Endodermal cell (in vitro differentiated cells): ENCODE measurements around the gene YTHDF2. TPM values are rescaled to one million over a fixed set of nuclear protein-coding genes. Genes with fewer than 3 reads are reported as not detected.

ENCODE experiments used
- DNase-seq: peaks from one replicate; pipeline ENCODE4 v3.0.0-alpha.2; 2017
- H3K27ac ChIP-seq: 2 replicates; pipeline ENCODE4 v1.5.1; 2013; ENCODE audit warnings: mild to moderate bottlenecking, low read depth, low read length, moderate library complexity
- H3K27me3 ChIP-seq: 2 replicates; pipeline ENCODE4 v1.6.1; 2013; ENCODE audit warnings: mild to moderate bottlenecking, low read length, moderate library complexity; ENCODE audit not compliant: insufficient read depth, control insufficient read depth, poor library complexity, severe bottlenecking
- H3K36me3 ChIP-seq: 2 replicates; pipeline ENCODE4 v1.7.0; 2013; ENCODE audit warnings: mild to moderate bottlenecking, low read length, moderate library complexity; ENCODE audit not compliant: control insufficient read depth, insufficient read depth
- H3K4me1 ChIP-seq: one replicate; pipeline ENCODE4 v1.7.0; 2013; ENCODE audit warnings: low read length; ENCODE audit not compliant: control insufficient read depth, insufficient read depth
- H3K4me3 ChIP-seq: 2 replicates; pipeline ENCODE4 v1.5.1; 2013; ENCODE audit warnings: mild to moderate bottlenecking, low read length, moderate library complexity
- H3K9ac ChIP-seq: 2 replicates; pipeline ENCODE4 v1.6.1; 2013; ENCODE audit warnings: mild to moderate bottlenecking, low read length, moderate library complexity; ENCODE audit not compliant: poor library complexity, severe bottlenecking; ENCODE audit errors: extremely low read depth
- H3K9me3 ChIP-seq: 2 replicates; pipeline ENCODE4 v1.6.1; 2013; ENCODE audit warnings: mild to moderate bottlenecking, low read length, moderate library complexity; ENCODE audit not compliant: control insufficient read depth
- H3K27ac Mint-ChIP-seq: 2 replicates; pipeline ENCODE4 v1.8.0; 2020; ENCODE audit warnings: mixed read lengths
- H3K27me3 Mint-ChIP-seq: 2 replicates; pipeline ENCODE4 v1.8.0; 2021; ENCODE audit warnings: mild to moderate bottlenecking, mixed read lengths; ENCODE audit not compliant: insufficient read depth
- H3K36me3 Mint-ChIP-seq: 2 replicates; pipeline ENCODE4 v1.8.0; 2020; ENCODE audit warnings: low read depth, mixed read lengths
- H3K4me1 Mint-ChIP-seq: 2 replicates; pipeline ENCODE4 v1.8.0; 2020; ENCODE audit warnings: mixed read lengths
- H3K4me3 Mint-ChIP-seq: 2 replicates; pipeline ENCODE4 v1.8.0; 2020; ENCODE audit warnings: mild to moderate bottlenecking, moderate library complexity, mixed read lengths
- H3K9me3 Mint-ChIP-seq: 2 replicates; pipeline ENCODE4 v1.8.0; 2020; ENCODE audit warnings: mild to moderate bottlenecking, mixed read lengths
- WGBS, 2 experiments: methylation state at CpG; one replicate each; pipeline versions ENCODE4 v1.1.5 to v1.1.7; 2013; ENCODE audit warnings: missing lambda C conversion rate in 2 of 2, mixed read lengths in 1 of 2; ENCODE audit not compliant: insufficient coverage in 1 of 2, insufficient read length in 1 of 2; 5-methylcytosine and 5-hydroxymethylcytosine counted together
- total RNA-seq, 2 donors: library from RNA; stranded (reverse); fragmentation: NEBNext Ultra II Directional in 1 of 2; extraction: Animal tissue kit (Norgen Biotek cat#: 25700) in 1 of 2; gene quantifications; 2 replicates in 1 of 2; 3 replicates in 1 of 2; pipeline ENCODE4 v1.2.1, GENCODE V29; 2021
- TF ChIP-seq, protein P1 (sequence below): fragments of 200-600 bp; sonication (generic); conservative IDR thresholded peaks from 2 replicates; pipeline ENCODE4 v1.5.0; 2021; ENCODE audit warnings: antibody characterized with exemption, mild to moderate bottlenecking

The YTHDF2 gene
- total RNA-seq, 2 donors from 2014 or later: 113 to 116 TPM

DNA sequence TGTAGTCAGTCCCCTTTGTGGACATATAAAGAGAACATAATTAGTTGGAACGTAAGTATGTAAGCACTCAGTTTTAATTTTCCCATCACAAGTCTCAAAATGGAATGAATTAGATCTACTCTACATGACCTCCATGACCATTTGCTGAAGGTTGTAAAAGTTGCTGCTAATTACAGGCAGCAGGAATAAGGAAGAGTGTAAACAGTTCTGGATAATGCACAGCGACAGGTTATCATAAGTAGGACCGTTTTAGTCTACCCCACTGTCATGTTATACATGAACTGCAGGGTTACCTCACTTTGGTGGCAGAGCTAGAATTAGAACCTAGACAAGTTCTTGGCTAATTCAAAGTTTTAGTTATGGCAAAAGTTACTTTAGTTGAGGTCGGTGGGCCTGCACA is 21.7 kb downstream of the YTHDF2 start:
- H3K27ac Mint-ChIP-seq: no peak overlapping the region
- no peaks in the 10 kb centered on the region for H3K4me1 ChIP-seq
- no peaks in the 10 kb centered on the region for H3K27me3 ChIP-seq
- peaks cover 38% of the 10 kb centered on the region for H3K36me3 Mint-ChIP-seq
- H3K9me3 ChIP-seq: no peaks in the 10 kb centered on the region
- no peak overlapping the region for H3K27ac ChIP-seq
- H3K36me3 ChIP-seq: peaks cover 75% of the 10 kb centered on the region
- peaks cover 8% of the 10 kb centered on the region for H3K4me1 Mint-ChIP-seq
- no peak overlapping the region for H3K4me3 ChIP-seq
- TF ChIP-seq, protein P1, sequence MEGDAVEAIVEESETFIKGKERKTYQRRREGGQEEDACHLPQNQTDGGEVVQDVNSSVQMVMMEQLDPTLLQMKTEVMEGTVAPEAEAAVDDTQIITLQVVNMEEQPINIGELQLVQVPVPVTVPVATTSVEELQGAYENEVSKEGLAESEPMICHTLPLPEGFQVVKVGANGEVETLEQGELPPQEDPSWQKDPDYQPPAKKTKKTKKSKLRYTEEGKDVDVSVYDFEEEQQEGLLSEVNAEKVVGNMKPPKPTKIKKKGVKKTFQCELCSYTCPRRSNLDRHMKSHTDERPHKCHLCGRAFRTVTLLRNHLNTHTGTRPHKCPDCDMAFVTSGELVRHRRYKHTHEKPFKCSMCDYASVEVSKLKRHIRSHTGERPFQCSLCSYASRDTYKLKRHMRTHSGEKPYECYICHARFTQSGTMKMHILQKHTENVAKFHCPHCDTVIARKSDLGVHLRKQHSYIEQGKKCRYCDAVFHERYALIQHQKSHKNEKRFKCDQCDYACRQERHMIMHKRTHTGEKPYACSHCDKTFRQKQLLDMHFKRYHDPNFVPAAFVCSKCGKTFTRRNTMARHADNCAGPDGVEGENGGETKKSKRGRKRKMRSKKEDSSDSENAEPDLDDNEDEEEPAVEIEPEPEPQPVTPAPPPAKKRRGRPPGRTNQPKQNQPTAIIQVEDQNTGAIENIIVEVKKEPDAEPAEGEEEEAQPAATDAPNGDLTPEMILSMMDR: no peak
- no peak for DNase-seq
- H3K4me3 Mint-ChIP-seq: no peak overlapping the region
- H3K9ac ChIP-seq: no peak overlapping the region
- H3K9me3 Mint-ChIP-seq: no peaks in the 10 kb centered on the region
- WGBS, 2 experiments: 93 to 96% methylated on average over 2 to 4 of the region's 4 CpGs
- H3K27me3 Mint-ChIP-seq: no peaks in the 10 kb centered on the region

DNA sequence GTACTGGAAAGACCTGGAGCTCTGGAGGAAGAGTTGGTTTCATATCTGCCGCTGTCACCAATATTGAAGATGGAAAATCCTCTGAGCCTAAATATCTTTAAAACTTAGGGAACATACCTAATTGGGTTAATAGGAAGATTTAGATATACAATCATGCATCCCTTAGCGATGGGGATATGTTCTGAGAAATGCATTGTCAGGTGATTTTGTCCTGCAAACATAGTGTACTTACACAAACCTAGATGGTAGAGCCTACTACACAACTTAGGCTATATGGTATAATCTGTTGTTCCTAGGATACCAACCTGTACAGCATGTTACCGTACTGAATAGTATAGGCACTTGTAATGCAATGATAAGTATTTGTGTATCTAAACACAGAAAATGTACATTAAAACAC is 22.5 kb downstream of the YTHDF2 start:
- Histone ChIP-seq H3K36me3 (peaks cover 68% of the 10 kb centered on the region), H3K9me3 (no peaks in the 10 kb centered on the region), H3K4me3 (no peak overlapping the region), H3K9ac (no peak overlapping the region), H3K4me1 (no peaks in the 10 kb centered on the region), H3K27me3 (no peaks in the 10 kb centered on the region), H3K27ac (no peak overlapping the region)
- peaks cover 34% of the 10 kb centered on the region for H3K36me3 Mint-ChIP-seq
- H3K27ac Mint-ChIP-seq: no peak overlapping the region
- no peak overlapping the region for H3K4me3 Mint-ChIP-seq
- H3K9me3 Mint-ChIP-seq: no peaks in the 10 kb centered on the region
- H3K4me1 Mint-ChIP-seq: peaks cover 3% of the 10 kb centered on the region
- no peaks in the 10 kb centered on the region for H3K27me3 Mint-ChIP-seq
- TF ChIP-seq, protein P1: no peak
- 93 to 100% methylated on average over 2 to 3 of the region's 3 CpGs for WGBS, 2 experiments
- no peak for DNase-seq

DNA sequence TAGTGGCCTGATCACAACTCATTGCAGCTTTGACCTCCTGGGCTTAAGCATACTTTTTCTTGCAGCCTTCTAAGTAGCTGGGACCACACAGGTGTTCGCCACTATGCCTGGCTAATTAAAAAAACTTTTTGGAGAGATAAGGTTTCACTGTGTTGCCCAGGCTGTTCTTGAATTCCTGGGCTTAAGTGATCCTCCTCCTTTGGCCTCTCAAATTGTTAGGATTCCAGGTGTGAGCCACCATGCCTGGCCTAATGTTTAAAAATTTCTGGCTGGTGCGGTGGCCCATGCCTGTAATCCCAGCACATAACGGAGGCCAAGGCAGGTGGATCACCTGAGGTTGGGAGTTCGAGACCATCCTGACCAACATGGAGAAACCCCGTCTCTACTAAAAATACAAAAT is 24.4 kb downstream of the YTHDF2 start:
- Histone ChIP-seq H3K9me3 (no peaks in the 10 kb centered on the region), H3K27me3 (no peaks in the 10 kb centered on the region), H3K27ac (no peak overlapping the region), H3K9ac (no peak overlapping the region), H3K4me3 (no peak overlapping the region), H3K4me1 (no peaks in the 10 kb centered on the region), H3K36me3 (peaks cover 77% of the 10 kb centered on the region)
- Mint-ChIP-seq H3K4me3 (no peak overlapping the region), H3K36me3 (peaks cover 51% of the 10 kb centered on the region), H3K9me3 (no peaks in the 10 kb centered on the region), H3K27ac (no peak overlapping the region), H3K27me3 (no peaks in the 10 kb centered on the region), H3K4me1 (peaks cover 3% of the 10 kb centered on the region)
- WGBS, 2 experiments: 92 to 93% methylated on average over 5 of the region's 5 CpGs
- DNase-seq: no peak
- TF ChIP-seq, protein P1: no peak
